Measurements from ENCODE around the gene KMT5B. TPM values are rescaled to one million over a fixed set of nuclear protein-coding genes. Genes with fewer than 3 reads are reported as not detected.

Gene KMT5B
- total and polyA plus RNA-seq, 2 of the 13 experiments (the other 11 are each of a cell fraction or from before 2014, with no cell fraction given) = 17.6 to 23.7 TPM

GRCh38 chr11:68137833-68138232 is 75.3 kb downstream of the KMT5B start (continued):
- TF ChIP-seq UBTF (CRISPR knock-in tag; IDR thresholded peaks at IDR 0.05) (no peak), KDM2A (CRISPR knock-in tag; IDR thresholded peaks at IDR 0.05; ENCODE audit: borderline replicate concordance, low read depth) (no peak), NR1H2 (CRISPR knock-in tag; IDR thresholded peaks at IDR 0.05; ENCODE audit: borderline replicate concordance, low read depth) (no peak), ZNF800 (CRISPR knock-in tag; IDR thresholded peaks at IDR 0.05) (no peak), ZNF33B (CRISPR knock-in tag; IDR thresholded peaks at IDR 0.05) (no peak), ARNT (IDR thresholded peaks at IDR 0.05) (no peak), JUN (CRISPR knock-in tag; IDR thresholded peaks at IDR 0.05) (no peak), NFYC (CRISPR knock-in tag; IDR thresholded peaks at IDR 0.05) (no peak), ZNF382 (CRISPR knock-in tag; IDR thresholded peaks at IDR 0.05; ENCODE audit: borderline replicate concordance) (no peak), ZNF101 (CRISPR knock-in tag; IDR thresholded peaks at IDR 0.05; ENCODE audit: borderline replicate concordance, low read depth) (no peak), PREB (CRISPR knock-in tag; IDR thresholded peaks at IDR 0.05) (no peak), SAFB2 (CRISPR knock-in tag; IDR thresholded peaks at IDR 0.05; ENCODE audit: borderline replicate concordance, low read depth) (no peak), ELF3 (CRISPR knock-in tag; IDR thresholded peaks at IDR 0.05) (no peak), ZNF44 (CRISPR knock-in tag; IDR thresholded peaks at IDR 0.05) (no peak), TSC22D2 (CRISPR knock-in tag; IDR thresholded peaks at IDR 0.05; ENCODE audit: borderline replicate concordance) (no peak), PHF8 (CRISPR knock-in tag; IDR thresholded peaks at IDR 0.05) (no peak), RBAK (CRISPR knock-in tag; IDR thresholded peaks at IDR 0.05) (no peak), ZC3H4 (CRISPR knock-in tag; IDR thresholded peaks at IDR 0.05; ENCODE audit: borderline replicate concordance) (no peak), HIVEP1 (CRISPR knock-in tag; IDR thresholded peaks at IDR 0.05) (no peak), ZNF224 (CRISPR knock-in tag; IDR thresholded peaks at IDR 0.05) (no peak), ZNF558 (CRISPR knock-in tag; IDR thresholded peaks at IDR 0.05; ENCODE audit: borderline replicate concordance) (no peak), ZNF597 (CRISPR knock-in tag; IDR thresholded peaks at IDR 0.05) (no peak), ZBTB7B (CRISPR knock-in tag; IDR thresholded peaks at IDR 0.05) (no peak), ZNF20 (CRISPR knock-in tag; IDR thresholded peaks at IDR 0.05) (no peak)

Measured in HepG2 (cell line).